Ishikawa (cell line): ENCODE data around the gene GTPBP2.

Experiments
- CEBPB ChIP-seq: IDR thresholded peaks from 2 replicates; pipeline ENCODE4 v1.6.1; 2012
- CREB1 ChIP-seq: IDR thresholded peaks from 2 replicates; pipeline ENCODE4 v1.6.1; 2012; ENCODE audit warnings: low read depth
- EGR1 ChIP-seq: IDR thresholded peaks from 2 replicates; pipeline ENCODE4 v1.6.1; 2012
- EP300 ChIP-seq: IDR thresholded peaks from 2 replicates; pipeline ENCODE4 v1.6.1; 2012; ENCODE audit warnings: borderline replicate concordance
- FOXM1 ChIP-seq: IDR thresholded peaks from 2 replicates; pipeline ENCODE4 v1.6.1; 2012; ENCODE audit warnings: low read depth, borderline replicate concordance
- MAX ChIP-seq: IDR thresholded peaks from 2 replicates; pipeline ENCODE4 v1.6.1; 2012
- NFIC ChIP-seq: IDR thresholded peaks from 2 replicates; pipeline ENCODE4 v1.6.1; 2012
- RAD21 ChIP-seq: IDR thresholded peaks from 2 replicates; pipeline ENCODE4 v1.6.1; 2012; ENCODE audit warnings: low read depth
- REST ChIP-seq: IDR thresholded peaks from 2 replicates; pipeline ENCODE4 v1.6.1; 2012; ENCODE audit warnings: low read depth, mild to moderate bottlenecking
- TAF1 ChIP-seq: IDR thresholded peaks from 2 replicates; pipeline ENCODE4 v1.6.1; 2012; ENCODE audit warnings: low read depth, mild to moderate bottlenecking
- TCF12 ChIP-seq: IDR thresholded peaks from 2 replicates; pipeline ENCODE4 v1.6.1; 2012; ENCODE audit warnings: low read depth
- TEAD4 ChIP-seq: IDR thresholded peaks from 2 replicates; pipeline ENCODE4 v1.6.1; 2012
- USF1 ChIP-seq: IDR thresholded peaks from 2 replicates; pipeline ENCODE4 v1.6.1; 2012
- YY1 ChIP-seq: IDR thresholded peaks from 2 replicates; pipeline ENCODE4 v1.6.1; 2012; ENCODE audit warnings: low read depth
- ZBTB7A ChIP-seq: IDR thresholded peaks from 2 replicates; pipeline ENCODE4 v1.6.1; 2012; ENCODE audit warnings: low read depth

The GTPBP2 gene

GRCh38 chr6:43629104-43629504 is at the start of gene GTPBP2:
Gene GTPBP2 (minus strand): TSS chr6:43629264. CDS start chr6:43629162, 102 bp downstream.
- TF ChIP-seq ZBTB7A = no peak
- peak; percentile 25 for TF ChIP-seq TAF1
- 0 out of 2 replicates have a peak, but pooled peaks have one; percentile 7 for TF ChIP-seq NFIC
- no peak for TF ChIP-seq CEBPB
- TF ChIP-seq TEAD4 = no peak
- TF ChIP-seq EGR1 = no peak
- TF ChIP-seq RAD21 = no peak
- TF ChIP-seq CREB1 = peak; percentile 91
- TF ChIP-seq MAX = no peak
- peak; percentile 55; the same call in 1 of the 2 replicates for TF ChIP-seq YY1
- no peak for TF ChIP-seq EP300
- TF ChIP-seq TCF12 = peak; percentile 48; the same call in 1 of the 2 replicates
- peak; percentile 35; the same call in 1 of the 2 replicates for TF ChIP-seq USF1
- no peak for TF ChIP-seq FOXM1

- no peak for TF ChIP-seq NFIC
- no peak for TF ChIP-seq USF1
- TF ChIP-seq YY1 = no peak
- no peak for TF ChIP-seq RAD21
- TF ChIP-seq EP300 = no peak
- TF ChIP-seq EGR1 = no peak
- TF ChIP-seq TAF1 = no peak
- no peak for TF ChIP-seq CEBPB
- TF ChIP-seq TCF12 = no peak
- TF ChIP-seq ZBTB7A = no peak
- no peak for TF ChIP-seq MAX
- TF ChIP-seq CREB1 = no peak
- no peak for TF ChIP-seq FOXM1
- no peak for TF ChIP-seq TEAD4
- no peak for TF ChIP-seq REST
These were observed 49.3 kb upstream of the GTPBP2 start for GRCh38 chr6:43678341-43678740.

GRCh38 chr6:43677759-43678158 is 48.7 kb upstream of the GTPBP2 start:
- no peak for TF ChIP-seq MAX
- no peak for TF ChIP-seq NFIC
- TF ChIP-seq REST = no peak
- no peak for TF ChIP-seq YY1
- TF ChIP-seq CREB1 = no peak
- TF ChIP-seq RAD21 = no peak
- TF ChIP-seq ZBTB7A = no peak
- no peak for TF ChIP-seq TCF12
- no peak for TF ChIP-seq EP300
- no peak for TF ChIP-seq TEAD4

GRCh38 chr6:43676962-43677606 is 48.0 kb upstream of the GTPBP2 start:
- TF ChIP-seq MAX = no peak
- TF ChIP-seq TCF12 = no peak

- TF ChIP-seq TCF12 = no peak
- TF ChIP-seq YY1 = no peak
- TF ChIP-seq CEBPB = no peak
- no peak for TF ChIP-seq USF1
- TF ChIP-seq EGR1 = no peak
- TF ChIP-seq TAF1 = no peak
- no peak for TF ChIP-seq ZBTB7A
- no peak for TF ChIP-seq TEAD4
- no peak for TF ChIP-seq CREB1
- TF ChIP-seq RAD21 = no peak
These were observed 45.9 kb upstream of the GTPBP2 start for GRCh38 chr6:43674921-43675320.
